Stimulated activated memory B cell treated with anti-CD40 and anti-IgM and Interleukin-4, amounts not matched to agents 10 μg/mL and 1 μg/mL and 100 μg/mL, for 72 hours (primary cell): ENCODE data around the gene STK10.
"Not testable (repeated sequence)": the region's sequence is repeated elsewhere in the genome, so short reads cannot be mapped to it uniquely, and the experiment has no call there.

Experiments
- ATAC-seq: fragments of 150-1000 bp; cut with Tn5 transposase; 2 replicates; pipeline ENCODE4 v1.10.0; 2021
- H3K27ac Mint-ChIP-seq: one replicate; pipeline ENCODE4 v1.8.0; 2022; ENCODE audit warnings: mild to moderate bottlenecking, mixed read lengths
- H3K27me3 Mint-ChIP-seq: one replicate; pipeline ENCODE4 v1.8.0; 2022; ENCODE audit warnings: mixed read lengths
- H3K36me3 Mint-ChIP-seq: one replicate; pipeline ENCODE4 v1.8.0; 2022; ENCODE audit warnings: mixed read lengths
- H3K4me1 Mint-ChIP-seq: one replicate; pipeline ENCODE4 v1.8.0; 2022; ENCODE audit warnings: mixed read lengths
- H3K4me3 Mint-ChIP-seq: one replicate; pipeline ENCODE4 v1.8.0; 2022; ENCODE audit warnings: mild to moderate bottlenecking, moderate library complexity, mixed read lengths
- H3K9me3 Mint-ChIP-seq: one replicate; pipeline ENCODE4 v1.8.0; 2022; ENCODE audit warnings: mixed read lengths

STK10 gene

GRCh38 chr5:172163346-172163745, 24.7 kb downstream of the STK10 start:
- Mint-ChIP-seq H3K4me1 (peaks cover 86% of the 10 kb centered on the region), H3K4me3 (no peak overlapping the region), H3K27me3 (no peaks in the 10 kb centered on the region), H3K9me3 (no peaks in the 10 kb centered on the region), H3K36me3 (peaks cover 22% of the 10 kb centered on the region), H3K27ac (no peak overlapping the region)
- ATAC-seq: no peak

DNA sequence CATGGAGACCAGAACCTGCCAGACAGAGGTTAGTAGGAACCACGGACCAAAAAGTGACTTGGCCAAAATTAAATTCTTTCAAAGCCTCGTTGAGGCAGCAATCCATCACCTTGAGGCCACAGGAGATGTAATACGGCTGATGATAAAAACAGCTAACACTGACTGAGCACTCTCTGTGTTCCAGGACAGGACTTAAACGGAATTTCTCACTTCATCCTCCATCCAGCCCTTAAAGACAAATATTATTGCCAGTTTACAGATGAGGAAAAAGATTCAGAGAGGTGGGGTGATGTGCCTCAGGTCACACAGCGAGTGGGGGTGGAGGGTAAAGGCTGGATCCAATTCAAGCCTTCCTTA, 25.1 kb downstream of the STK10 start:
- Mint-ChIP-seq H3K36me3 (peaks cover 26% of the 10 kb centered on the region), H3K27me3 (no peaks in the 10 kb centered on the region), H3K4me1 (peaks cover 86% of the 10 kb centered on the region), H3K27ac (no peak overlapping the region), H3K4me3 (no peak overlapping the region), H3K9me3 (no peaks in the 10 kb centered on the region)
- no peak for ATAC-seq

GRCh38 chr5:172162323-172162986, 25.6 kb downstream of the STK10 start:
- peaks cover 28% of the 10 kb centered on the region for H3K36me3 Mint-ChIP-seq
- no peaks in the 10 kb centered on the region for H3K27me3 Mint-ChIP-seq
- peaks cover 83% of the 10 kb centered on the region for H3K4me1 Mint-ChIP-seq
- no peaks in the 10 kb centered on the region for H3K9me3 Mint-ChIP-seq
- no peak for ATAC-seq
- no peak overlapping the region for H3K4me3 Mint-ChIP-seq
- no peak overlapping the region for H3K27ac Mint-ChIP-seq

GRCh38 chr5:172160506-172160905, 27.5 kb downstream of the STK10 start:
- no peak overlapping the region for H3K4me3 Mint-ChIP-seq

GRCh38 chr5:172159016-172159415, 29.0 kb downstream of the STK10 start:
- Mint-ChIP-seq H3K36me3 (peaks cover 50% of the 10 kb centered on the region), H3K9me3 (no peaks in the 10 kb centered on the region), H3K4me1 (peaks cover 83% of the 10 kb centered on the region), H3K4me3 (no peak overlapping the region), H3K27ac (peak overlapping the region; percentile 57), H3K27me3 (no peaks in the 10 kb centered on the region)
- ATAC-seq: no peak

More at GRCh38 chr5:172160506-172160905, 27.5 kb downstream of the STK10 start:
- Mint-ChIP-seq H3K9me3 (no peaks in the 10 kb centered on the region), H3K27me3 (no peaks in the 10 kb centered on the region), H3K27ac (peak overlapping the region; percentile 36), H3K36me3 (peaks cover 39% of the 10 kb centered on the region), H3K4me1 (peaks cover 81% of the 10 kb centered on the region)
- ATAC-seq: no peak

DNA sequence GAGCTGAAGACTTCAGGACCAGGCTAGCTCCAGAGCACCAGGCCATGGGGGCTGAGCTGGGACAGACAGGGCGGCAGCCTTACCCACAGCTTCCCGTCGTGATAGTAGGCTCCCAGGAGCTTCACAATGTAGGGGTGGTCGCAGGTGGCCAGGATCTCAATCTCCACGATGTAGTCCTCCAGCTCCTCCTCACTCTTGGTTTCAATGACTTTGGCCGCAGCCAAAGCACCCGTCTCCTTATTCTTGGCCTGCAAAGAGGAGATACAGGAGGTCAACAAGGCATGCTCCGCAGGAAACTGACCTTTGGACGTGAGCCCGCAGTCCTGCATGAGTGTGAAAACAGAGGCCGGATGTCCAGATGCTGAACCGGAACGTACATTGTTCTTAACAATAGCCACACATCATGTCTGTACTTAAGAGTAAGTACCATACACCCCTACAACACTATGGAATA, 31.5 kb downstream of the STK10 start:
- no peaks in the 10 kb centered on the region for H3K9me3 Mint-ChIP-seq
- peak overlapping the region; percentile 65 for H3K27ac Mint-ChIP-seq
- no peak overlapping the region for H3K4me3 Mint-ChIP-seq
- peaks cover 65% of the 10 kb centered on the region for H3K36me3 Mint-ChIP-seq
- no peak for ATAC-seq
- H3K27me3 Mint-ChIP-seq: no peaks in the 10 kb centered on the region
- peaks cover 85% of the 10 kb centered on the region for H3K4me1 Mint-ChIP-seq

- Mint-ChIP-seq H3K4me1 (peaks cover 85% of the 10 kb centered on the region), H3K36me3 (peaks cover 75% of the 10 kb centered on the region), H3K27ac (peak overlapping the region; percentile 65)
- H3K4me3 Mint-ChIP-seq, ATAC-seq, H3K27me3 Mint-ChIP-seq, H3K9me3 Mint-ChIP-seq: not testable (repeated sequence)
Measured at GRCh38 chr5:172155101-172155500, 32.9 kb downstream of the STK10 start.

DNA sequence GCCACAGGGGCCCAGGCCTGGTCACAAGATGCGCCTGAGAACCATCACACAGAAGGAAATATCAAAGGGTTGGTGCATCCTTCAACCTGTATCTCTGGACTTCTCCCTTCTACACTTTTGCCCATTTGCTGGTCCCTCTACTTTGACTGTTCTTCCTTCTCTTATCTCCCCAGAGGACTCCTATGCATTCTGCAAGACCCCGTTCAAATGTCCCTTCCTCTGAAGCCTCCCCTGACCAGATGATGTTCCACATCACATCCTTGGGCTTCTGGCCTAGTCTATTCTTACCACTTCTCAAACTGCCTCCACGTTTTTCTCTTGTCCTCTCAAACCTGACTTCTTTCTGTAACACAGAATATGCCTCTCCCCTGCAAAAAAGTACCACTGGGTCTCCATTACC, 34.3 kb downstream of the STK10 start:
- no peak for ATAC-seq
- Mint-ChIP-seq H3K4me1 (peaks cover 76% of the 10 kb centered on the region), H3K9me3 (no peaks in the 10 kb centered on the region), H3K36me3 (peaks cover 70% of the 10 kb centered on the region), H3K27me3 (no peaks in the 10 kb centered on the region), H3K27ac (peak overlapping the region; percentile 65), H3K4me3 (no peak overlapping the region)

- Mint-ChIP-seq H3K27ac (peak overlapping the region; percentile 87), H3K4me1 (peaks cover 67% of the 10 kb centered on the region), H3K4me3 (peak overlapping the region; percentile 6), H3K9me3 (no peaks in the 10 kb centered on the region), H3K36me3 (peaks cover 69% of the 10 kb centered on the region), H3K27me3 (no peaks in the 10 kb centered on the region)
- ATAC-seq: no peak
Measured at GRCh38 chr5:172151661-172152210, 36.3 kb downstream of the STK10 start.

DNA sequence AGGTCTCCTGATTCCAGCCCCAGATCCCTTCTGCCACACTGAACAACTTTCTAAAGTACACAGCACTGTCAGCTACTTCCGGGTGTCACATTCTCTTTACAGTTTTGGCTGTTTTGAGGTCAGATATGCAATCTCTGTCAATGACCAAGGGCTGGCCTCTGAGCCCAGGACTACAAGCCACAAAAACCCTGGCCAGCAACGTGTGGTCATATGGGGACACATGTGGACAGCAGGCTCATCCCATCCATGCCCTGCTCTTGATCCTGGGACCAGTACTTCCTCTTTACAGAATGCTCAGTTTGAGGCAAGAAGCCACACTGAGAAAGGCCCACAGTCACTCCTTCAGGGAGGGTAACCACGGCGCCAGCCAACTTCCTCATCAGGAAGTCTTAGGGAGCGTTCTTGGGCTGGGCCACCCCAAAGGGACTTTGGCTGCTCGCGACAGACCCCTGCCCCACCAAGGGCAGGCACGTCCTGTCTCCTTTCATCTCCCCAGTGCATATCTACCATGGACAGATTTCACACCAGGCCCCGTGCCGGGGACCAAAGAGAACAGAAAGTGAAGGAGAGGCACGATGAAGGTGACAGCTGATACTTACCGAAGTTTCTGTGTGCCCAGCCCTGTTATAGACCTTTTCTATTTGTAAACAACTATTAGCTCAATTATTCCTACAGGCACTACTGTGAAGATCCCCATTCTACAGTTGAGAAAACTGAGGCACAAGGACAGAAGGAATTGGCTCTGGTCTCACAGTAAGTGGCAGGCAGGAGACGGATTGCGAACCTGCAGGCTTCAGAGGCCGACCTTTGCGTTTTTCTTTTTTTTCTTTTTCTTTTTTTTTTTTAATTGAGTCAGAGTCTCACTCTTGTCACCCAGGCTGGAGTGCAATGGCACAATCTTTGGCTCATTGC, 37.3 kb downstream of the STK10 start:
- peak; percentile 80 for ATAC-seq
- Mint-ChIP-seq H3K27ac (peak overlapping the region; percentile 87), H3K4me3 (peak overlapping the region; percentile 43), H3K27me3 (no peaks in the 10 kb centered on the region), H3K9me3 (no peaks in the 10 kb centered on the region), H3K36me3 (peaks cover 61% of the 10 kb centered on the region), H3K4me1 (peaks cover 67% of the 10 kb centered on the region)

GRCh38 chr5:172149481-172149880, 38.5 kb downstream of the STK10 start:
- Mint-ChIP-seq H3K27ac (peak overlapping the region; percentile 87), H3K36me3 (peaks cover 51% of the 10 kb centered on the region), H3K4me1 (peaks cover 68% of the 10 kb centered on the region)
- H3K27me3 Mint-ChIP-seq, ATAC-seq, H3K4me3 Mint-ChIP-seq, H3K9me3 Mint-ChIP-seq: not testable (repeated sequence)

DNA sequence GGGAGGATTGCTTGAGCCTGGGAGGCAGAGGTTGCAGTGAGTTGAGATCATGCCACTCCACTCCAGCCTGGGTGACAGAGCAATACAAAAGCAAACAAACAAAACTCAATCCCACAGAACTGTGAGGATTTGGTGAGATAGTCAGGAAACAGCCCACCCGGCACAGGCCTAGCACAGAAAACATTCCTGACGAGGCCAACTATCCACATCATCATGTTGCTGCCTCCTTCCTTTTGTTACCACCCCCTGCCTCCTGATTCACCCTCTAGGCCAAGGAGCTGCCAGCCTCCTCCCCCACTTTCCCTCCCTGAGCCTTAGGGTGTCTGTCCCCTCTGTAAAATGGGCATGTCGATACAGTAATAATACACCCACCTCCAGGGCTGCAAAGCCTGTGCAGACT, 39.0 kb downstream of the STK10 start:
- Mint-ChIP-seq H3K27ac (peak overlapping the region; percentile 87), H3K9me3 (no peaks in the 10 kb centered on the region), H3K4me3 (no peak overlapping the region), H3K4me1 (peaks cover 68% of the 10 kb centered on the region), H3K27me3 (no peaks in the 10 kb centered on the region), H3K36me3 (peaks cover 47% of the 10 kb centered on the region)
- ATAC-seq: no peak

- H3K4me1 Mint-ChIP-seq: peaks cover 68% of the 10 kb centered on the region
- no peak overlapping the region for H3K4me3 Mint-ChIP-seq
- ATAC-seq: no peak
- H3K27me3 Mint-ChIP-seq: no peaks in the 10 kb centered on the region
- no peak overlapping the region for H3K27ac Mint-ChIP-seq
- peaks cover 40% of the 10 kb centered on the region for H3K36me3 Mint-ChIP-seq
- H3K9me3 Mint-ChIP-seq: no peaks in the 10 kb centered on the region
Measured at GRCh38 chr5:172148381-172148780, 39.6 kb downstream of the STK10 start.

DNA sequence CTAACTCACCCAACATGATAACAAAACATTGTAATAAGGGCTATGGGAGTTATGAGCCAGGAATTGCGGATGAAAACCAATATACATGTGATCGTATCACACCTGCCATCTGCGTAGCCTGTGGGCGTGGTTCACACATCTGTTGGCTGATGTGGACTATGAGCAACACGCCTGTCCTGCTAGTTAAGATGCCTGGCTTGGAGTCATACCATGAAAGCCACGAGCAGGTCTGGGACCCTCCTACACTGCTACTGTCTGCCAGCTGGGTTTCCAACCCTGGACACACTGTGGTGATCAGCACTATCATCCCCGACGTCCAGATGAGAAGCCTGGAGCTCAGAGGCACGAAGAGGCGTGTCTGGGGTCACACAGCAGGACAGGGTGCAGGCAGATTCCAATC, 40.2 kb downstream of the STK10 start:
- Mint-ChIP-seq H3K27me3 (no peaks in the 10 kb centered on the region), H3K27ac (peak overlapping the region; percentile 53), H3K4me1 (peaks cover 68% of the 10 kb centered on the region), H3K9me3 (no peaks in the 10 kb centered on the region), H3K4me3 (no peak overlapping the region), H3K36me3 (peaks cover 35% of the 10 kb centered on the region)
- no peak for ATAC-seq

DNA sequence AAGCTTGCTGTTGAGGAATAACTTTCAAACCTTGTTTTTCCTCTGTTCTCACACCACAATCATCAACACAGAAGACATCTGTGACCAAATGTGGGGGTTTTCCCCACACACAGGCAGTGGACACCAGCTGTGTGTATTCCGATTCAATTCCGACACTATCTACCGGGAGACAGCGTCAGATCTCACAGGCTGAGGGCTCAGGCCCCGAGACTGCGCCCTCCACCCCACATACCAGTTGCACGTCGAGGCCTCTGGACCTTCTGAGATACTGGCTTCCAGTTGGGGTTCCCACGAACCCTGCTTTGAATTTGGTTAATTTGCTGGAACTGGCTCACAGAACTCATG, 41.3 kb downstream of the STK10 start:
- peaks cover 27% of the 10 kb centered on the region for H3K36me3 Mint-ChIP-seq
- no peaks in the 10 kb centered on the region for H3K27me3 Mint-ChIP-seq
- H3K9me3 Mint-ChIP-seq: no peaks in the 10 kb centered on the region
- no peak overlapping the region for H3K4me3 Mint-ChIP-seq
- H3K4me1 Mint-ChIP-seq: peaks cover 67% of the 10 kb centered on the region
- ATAC-seq: no peak
- peak overlapping the region; percentile 53 for H3K27ac Mint-ChIP-seq
